Adrenal gland (tissue), 5 donors: ENCODE results near the gene COL8A2.

Experiments
- POLR2A ChIP-seq, 2 donors: fragments of 450-650 bp; IDR thresholded peaks; one replicate each; pipeline ENCODE4 v1.6.1; 2017; ENCODE audit warnings: antibody characterized with exemption in 2 of 2, mild to moderate bottlenecking in 2 of 2, moderate library complexity in 1 of 2
- TF ChIP-seq, protein P1 (sequence below), 6 experiments: fragments of 450-650 bp in 4 of 6; fragments of 200-600 bp in 2 of 6; sonication (generic) in 1 of 6; IDR thresholded peaks; 1 replicate in 5 of 6; 2 replicates in 1 of 6; pipeline versions ENCODE4 v1.5.1 to v1.8.0; 2016 to 2021; ENCODE audit warnings: antibody characterized with exemption in 6 of 6, mild to moderate bottlenecking in 2 of 6, moderate library complexity in 1 of 6
- donor health status: DM: no; HTN: no; CAD: no.

DNA sequence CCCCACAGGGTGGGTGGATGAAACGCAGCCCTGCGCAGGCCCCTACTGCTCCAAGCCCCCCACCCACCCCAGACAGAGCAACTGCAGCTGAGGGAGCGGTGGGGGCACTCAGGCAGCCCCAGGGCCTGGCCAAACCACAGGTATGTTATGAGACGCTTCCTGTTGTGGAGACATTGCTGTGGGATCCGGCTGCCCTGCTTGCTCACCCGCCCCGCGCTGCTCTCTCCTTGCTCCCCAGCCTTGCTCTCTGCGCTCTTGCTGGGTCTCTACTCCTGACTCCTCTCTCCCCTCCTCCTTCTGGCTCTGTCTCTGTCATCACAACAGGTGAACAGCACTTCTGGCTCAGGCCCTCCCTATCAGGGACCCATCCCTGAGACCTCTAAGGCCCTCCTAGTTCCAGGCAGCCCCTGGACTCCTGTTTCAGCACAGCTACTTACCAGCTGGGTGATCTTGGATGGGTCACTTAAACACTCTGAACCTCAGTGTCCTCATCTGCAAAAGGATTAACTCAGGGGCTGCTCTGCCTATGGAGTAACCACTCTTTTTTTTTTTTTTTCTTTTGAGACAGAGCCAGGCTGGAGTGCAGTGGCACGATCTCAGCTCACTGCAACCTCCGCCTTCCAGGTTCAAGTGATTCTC is 15.9 kb downstream of the COL8A2 start:
- TF ChIP-seq, protein P1, sequence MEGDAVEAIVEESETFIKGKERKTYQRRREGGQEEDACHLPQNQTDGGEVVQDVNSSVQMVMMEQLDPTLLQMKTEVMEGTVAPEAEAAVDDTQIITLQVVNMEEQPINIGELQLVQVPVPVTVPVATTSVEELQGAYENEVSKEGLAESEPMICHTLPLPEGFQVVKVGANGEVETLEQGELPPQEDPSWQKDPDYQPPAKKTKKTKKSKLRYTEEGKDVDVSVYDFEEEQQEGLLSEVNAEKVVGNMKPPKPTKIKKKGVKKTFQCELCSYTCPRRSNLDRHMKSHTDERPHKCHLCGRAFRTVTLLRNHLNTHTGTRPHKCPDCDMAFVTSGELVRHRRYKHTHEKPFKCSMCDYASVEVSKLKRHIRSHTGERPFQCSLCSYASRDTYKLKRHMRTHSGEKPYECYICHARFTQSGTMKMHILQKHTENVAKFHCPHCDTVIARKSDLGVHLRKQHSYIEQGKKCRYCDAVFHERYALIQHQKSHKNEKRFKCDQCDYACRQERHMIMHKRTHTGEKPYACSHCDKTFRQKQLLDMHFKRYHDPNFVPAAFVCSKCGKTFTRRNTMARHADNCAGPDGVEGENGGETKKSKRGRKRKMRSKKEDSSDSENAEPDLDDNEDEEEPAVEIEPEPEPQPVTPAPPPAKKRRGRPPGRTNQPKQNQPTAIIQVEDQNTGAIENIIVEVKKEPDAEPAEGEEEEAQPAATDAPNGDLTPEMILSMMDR (IDR thresholded peaks at IDR 0.05), result no peak
- no peak for TF ChIP-seq POLR2A (IDR thresholded peaks at IDR 0.05)
